CD4-positive, alpha-beta T cell treated with Interferon alpha-2 for 1 hour (primary cell): ENCODE measurements around the gene KRT76.

Experiments used
- DNase-seq, 2 donors: peaks; one replicate each; pipeline ENCODE4 v3.0.0-alpha.2; 2020 to 2022

The KRT76 gene

DNA sequence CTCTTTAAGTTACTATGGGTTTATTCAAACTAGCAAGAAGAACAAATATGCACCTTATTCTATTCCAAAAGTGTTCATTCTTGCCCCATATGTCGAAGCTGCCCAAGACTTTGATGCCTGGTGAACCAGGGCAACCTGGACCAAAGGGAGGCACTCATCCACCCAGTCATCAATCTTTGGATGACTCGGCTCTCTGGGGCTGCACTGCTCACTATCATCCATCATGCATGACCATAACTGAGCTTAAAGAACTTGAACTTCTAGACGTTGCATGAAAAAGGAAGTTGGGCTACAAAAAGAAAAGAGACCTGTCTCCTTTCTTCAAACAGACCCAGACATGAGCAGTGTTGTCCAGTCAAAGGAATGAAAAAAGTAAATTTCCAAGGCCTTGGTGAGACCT is 35.6 kb upstream of the KRT76 start:
- DNase-seq, result no peak

DNA sequence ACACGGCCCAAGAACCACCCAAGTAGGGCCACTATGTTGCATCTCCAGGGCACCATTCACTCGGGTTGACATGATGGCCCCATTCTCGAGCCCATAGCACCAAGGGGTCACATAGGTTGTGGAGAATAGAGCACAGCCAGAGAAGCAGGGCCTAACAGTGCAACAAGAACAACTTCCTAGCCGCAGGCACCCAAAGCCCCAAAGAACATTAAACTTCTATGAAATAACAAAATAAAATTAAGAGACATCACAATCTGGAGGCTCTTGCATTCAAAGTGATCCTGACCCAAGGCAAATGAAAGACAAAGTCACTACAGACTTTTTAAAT is 34.9 kb upstream of the KRT76 start:
- no peak for DNase-seq

DNA sequence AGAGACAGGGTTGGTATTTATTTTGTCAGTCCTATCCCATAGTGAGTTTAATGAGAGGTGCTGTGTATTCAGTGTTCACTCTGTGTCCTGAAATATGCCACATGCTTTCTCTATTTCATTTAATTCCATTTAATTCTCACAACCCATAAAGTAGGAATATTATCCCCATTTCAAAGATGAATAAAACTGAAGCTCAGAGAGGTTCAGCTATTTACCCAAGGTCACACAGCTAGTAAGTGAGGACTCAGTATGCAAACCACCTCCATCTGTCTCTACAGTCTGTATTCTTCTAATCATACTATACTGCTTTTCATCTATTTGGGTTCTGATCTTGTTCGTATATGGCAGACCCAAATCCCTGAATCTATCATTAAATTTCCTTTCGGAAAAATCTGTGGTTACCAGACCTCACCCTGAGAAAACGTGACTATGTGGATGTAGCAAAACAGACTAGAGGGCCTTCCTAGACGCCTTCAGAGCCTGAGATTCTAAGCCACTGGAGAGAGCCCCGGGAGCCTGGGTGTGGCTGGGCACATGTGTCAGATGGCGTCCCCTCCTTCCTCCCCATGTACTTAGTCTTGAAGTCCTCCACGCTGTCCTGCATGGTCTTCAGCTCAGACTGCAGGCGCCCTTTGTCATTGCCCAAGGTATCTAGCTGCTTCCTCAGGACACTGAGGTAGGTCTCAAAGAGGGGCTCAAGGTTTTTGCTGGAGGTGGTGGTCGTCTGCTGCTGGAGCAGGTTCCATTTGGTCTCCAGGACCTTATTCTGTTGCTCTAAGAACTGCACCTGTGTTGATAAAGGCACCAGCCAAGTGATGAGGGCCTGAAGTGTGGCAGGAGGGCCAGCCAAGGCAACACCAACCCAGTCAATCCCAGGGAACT is 34.3 kb upstream of the KRT76 start:
- DNase-seq, result no peak

DNA sequence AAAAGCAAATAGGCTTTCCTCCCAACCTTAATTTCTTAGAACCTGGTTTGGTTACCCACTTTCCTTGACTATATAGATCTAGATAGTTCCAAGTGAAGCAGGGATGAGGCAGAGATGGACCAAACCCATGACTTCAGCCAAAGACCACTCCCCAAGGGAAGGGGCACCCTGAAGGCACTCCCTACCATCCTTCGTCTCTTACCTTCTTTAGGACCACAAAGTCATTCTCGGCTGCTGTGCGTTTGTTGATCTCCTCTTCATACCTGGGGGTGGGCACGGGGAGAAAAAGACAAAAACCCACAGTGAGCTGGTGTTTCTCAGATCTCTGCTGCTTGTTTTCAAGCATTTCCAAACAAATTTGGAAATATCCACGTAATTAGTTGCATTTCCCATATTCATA is 33.4 kb upstream of the KRT76 start:
- DNase-seq, result no peak

DNA sequence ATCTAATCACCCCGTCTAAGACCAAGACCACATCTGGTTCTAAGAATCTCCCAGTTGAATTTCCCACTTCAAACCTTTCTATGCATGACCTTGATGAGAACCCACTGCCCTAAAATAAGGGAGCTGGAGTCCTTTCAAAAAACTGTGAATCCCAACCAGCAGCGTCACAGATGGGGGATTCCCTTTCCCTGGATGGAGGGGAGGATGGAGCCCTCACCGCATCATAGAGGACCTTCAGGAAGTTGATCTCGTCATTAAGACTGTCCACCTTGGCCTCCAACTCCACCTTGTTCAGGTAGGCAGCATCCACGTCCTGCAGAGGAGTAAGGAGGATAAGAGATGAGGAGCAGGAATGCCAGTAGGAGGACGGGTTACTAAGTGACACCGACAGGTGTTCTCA is 32.0 kb upstream of the KRT76 start:
- DNase-seq, result no peak

DNA sequence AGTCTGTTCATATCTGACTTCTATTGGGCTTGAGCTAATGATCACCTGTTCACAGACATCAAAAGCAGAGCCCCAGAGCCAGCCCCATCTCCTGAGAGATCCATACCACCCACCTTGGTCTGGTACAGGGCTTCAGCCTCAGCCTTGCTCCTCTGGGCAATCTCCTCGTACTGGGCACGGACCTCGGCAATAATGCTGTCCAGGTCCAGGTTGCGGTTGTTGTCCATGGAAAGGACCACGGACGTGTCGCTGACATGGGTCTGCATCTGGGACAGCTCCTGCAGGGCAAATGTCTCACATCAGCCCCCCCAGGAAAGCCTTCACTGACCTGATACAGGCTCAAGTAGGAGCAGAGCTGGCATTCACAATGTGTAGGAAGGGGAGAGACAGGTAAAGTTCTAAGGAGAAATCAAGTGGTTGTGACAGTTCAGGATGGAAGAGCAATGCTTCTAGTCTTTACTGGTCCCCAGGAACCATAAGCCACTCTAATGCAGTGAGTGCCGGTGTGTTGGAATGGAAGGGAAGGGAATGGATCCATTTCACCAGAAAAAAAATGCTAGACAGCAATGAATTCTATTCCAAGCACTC is 31.5 kb upstream of the KRT76 start:
- no peak for DNase-seq

DNA sequence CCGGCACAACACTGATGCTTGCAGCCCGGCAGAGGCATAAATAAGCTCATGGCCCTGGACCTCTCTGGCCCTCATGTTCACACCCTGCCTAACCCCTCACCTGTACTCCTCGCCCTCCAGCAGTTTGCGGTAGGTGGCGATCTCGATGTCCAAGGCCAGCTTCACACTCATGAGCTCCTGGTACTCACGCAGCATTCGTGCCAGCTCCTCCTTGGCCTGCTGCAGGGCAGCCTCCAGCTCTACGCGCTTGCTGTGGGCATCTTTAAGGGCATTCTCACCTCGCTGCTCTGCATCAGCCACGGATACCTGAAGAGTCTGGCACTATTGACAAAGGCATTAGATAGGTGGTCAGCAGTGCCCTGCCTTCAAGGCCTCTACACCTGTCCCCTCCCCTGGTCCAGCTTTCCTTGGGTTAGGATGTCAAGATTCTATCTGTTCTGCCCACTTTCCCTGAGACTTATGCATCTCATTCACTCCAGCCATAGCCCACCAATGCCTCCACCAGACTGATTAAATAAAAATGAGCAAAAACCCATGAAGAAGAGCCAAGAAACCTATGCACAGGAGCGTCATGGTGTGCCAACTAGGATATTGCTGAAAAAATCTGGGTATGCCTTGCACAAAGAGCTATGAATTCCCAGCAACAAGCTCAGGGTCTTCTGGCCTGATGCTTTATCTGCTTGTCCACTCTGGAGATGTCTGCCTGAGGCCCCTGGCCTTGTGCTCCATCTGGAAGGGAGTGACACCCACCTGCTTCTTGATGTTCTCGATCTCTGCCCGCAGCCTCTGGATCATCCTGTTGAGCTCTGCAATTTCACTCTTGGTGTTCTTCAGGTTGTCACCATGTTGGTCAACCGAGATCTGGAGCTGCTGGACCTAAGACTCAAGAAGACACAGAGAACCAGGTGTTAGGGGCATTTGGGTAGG is 30.7 kb upstream of the KRT76 start:
- DNase-seq, result no peak

DNA sequence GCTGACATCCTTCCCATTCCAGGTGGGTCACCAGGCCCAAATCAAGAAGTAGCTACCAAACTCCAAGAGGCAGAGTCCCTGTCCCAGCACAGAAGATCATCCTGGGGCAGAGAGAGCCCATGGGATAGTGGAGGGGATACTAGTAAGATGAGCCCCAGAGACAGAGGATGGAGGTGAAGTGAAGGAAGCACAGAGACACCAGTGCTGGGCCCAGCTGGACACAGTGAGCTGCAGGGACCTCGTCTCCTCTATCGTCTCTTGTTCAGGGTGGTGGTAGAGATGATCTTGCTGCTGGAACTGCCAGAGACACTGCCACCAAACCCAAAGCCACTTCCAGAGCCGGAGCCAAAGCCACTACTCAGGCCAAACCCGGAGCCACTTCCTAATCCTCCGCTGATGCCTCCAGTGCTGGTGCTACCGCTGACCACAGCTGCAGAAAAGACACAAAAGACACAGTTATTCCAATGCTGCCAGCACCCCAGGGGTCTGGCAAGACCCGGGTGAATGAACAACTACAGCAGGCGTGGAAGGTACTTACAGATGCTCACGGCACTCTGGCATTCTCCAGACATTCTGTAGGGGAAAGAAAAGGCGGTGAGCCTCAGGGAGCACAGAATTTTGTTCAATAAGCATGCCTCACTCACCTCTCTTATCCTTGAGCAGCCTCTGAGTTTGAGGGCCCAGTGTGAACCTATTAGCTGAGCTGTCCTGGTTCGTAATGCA is 29.8 kb upstream of the KRT76 start:
- no peak for DNase-seq

DNA sequence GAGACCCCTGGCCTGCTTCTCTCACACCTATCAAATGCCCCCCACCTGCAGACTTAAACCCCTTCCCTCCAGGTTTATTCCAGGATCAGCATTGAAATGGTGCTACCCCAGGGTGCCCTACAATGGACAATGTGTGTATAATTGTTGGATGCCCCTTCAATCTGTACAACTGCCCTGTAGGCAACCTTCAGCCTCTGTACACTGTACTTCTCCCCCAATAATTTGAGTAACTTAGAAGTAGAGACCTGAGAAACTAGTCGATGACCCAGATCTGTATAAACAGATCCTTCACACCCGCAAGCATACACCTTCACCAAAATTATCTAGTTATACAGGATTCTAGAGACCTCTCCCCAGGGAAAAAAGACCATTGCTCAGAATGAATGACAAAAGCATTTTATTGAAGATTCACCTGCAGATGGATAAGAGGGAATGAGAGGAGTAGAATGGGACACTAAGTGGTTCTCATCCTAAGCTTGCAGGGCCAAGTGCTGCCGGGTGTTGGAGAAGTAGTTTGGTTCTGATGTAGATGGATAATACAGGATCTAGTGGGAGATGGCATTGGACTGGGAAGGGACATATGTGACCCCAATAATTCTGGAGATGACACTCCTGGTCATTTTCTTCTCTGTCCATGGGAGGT is 29.1 kb upstream of the KRT76 start:
- DNase-seq, result no peak

DNA sequence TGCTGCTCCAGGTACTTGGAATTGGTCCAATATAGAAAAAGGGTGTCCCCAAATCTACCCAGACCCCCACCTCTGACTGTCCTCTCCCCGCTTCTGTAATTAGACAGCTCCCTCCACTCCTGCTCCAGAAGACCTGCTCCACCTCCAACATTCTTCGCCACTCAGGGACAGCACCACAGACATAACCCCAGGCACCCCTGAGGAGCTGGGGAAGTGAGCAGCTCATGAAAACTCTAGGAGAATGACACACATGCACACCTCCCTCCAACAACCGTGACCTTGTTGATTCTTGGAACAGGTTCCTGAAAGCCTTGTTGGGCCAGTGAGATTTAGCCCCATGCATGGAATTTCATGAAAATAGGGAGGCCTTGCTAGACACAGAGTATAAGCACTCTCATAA is 28.6 kb upstream of the KRT76 start:
- no peak for DNase-seq

DNA sequence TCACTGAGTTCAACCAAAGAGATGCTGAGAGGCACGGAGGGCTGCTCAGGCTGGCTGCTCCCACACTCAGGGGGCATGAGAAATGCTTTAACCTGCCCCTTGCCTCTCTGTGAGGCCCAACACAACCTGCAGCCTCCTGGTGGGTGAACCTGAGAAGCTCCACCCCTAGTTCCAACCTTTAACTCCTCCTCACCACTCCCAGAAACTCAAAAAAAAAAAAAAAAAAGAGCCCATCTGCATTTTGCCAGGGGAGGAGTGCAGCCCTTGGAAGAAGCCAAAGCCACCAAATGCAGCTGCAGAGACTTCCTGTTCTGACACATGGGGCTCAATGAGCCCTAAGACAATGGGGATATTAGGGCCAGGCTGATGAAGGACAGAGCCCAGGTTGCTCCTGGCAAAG is 27.9 kb upstream of the KRT76 start:
- DNase-seq, result no peak

DNA sequence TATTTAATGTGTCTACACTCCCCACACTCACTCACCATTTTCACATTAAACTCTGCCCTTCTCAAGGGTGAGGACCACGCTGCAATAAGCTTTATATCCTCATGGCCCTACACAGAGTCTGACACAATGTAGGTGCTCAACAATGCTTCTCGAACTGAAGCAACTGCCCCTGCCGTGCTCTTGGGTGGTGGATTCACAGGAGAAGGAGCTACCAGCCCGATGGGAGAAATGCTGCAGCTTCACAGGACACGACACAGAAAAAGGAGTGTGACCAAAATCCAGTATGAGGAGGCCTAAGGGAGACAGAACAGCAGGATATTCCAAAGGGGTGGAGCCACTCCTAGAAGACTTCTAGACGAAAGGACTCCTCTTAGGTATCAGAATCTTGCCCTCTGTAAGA is 25.3 kb upstream of the KRT76 start:
- no peak for DNase-seq

DNA sequence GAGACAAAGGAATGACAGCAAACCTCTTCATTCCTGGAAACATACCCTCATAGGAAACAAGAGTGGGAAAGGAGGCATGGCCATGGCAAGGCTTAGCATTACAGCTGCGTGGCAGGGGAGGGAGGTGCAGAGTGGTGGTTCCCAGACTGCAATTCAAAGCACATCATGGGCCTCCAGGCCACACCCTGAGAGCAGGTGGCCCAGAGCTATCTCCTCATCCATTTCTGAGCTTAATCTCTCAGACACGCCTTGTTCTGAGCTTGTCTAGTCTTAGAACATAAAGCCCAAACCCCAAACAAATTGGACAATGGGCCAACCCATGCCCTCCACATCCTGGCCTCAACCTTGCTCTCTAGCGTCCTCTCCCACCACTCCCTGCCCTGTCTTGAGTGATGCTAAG is 24.6 kb upstream of the KRT76 start:
- no peak for DNase-seq

DNA sequence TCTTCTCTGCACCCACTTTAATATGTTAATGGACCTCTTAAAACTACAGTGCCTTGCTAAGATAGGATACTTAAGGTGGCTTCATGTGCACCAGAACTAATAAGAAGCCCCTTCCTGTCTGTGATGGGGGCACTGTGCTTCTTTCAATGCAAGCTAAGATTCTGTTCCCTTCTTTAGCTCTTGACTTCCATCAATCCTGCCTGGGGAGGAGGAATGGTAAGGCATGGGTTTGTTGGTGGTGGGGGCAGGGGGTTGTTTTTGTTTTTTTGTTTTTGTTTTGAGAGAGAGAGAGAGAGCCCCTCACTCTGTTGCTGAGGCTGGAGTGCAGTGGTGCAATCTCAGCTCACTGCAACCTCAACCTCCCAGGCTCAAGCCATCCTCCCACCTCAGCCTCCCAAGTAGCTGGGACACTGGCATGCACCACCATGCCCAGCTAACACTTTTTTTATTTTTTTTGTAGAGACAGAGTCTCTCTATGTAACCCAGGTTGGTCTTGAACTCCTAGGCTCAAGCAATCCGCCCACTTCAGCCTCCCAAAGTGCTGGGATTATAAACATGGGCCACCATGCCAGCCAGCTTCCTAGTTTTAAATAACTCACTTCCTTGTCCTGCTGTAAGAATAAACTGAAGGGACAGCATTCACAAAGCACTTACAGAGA is 23.2 kb upstream of the KRT76 start:
- no peak for DNase-seq

DNA sequence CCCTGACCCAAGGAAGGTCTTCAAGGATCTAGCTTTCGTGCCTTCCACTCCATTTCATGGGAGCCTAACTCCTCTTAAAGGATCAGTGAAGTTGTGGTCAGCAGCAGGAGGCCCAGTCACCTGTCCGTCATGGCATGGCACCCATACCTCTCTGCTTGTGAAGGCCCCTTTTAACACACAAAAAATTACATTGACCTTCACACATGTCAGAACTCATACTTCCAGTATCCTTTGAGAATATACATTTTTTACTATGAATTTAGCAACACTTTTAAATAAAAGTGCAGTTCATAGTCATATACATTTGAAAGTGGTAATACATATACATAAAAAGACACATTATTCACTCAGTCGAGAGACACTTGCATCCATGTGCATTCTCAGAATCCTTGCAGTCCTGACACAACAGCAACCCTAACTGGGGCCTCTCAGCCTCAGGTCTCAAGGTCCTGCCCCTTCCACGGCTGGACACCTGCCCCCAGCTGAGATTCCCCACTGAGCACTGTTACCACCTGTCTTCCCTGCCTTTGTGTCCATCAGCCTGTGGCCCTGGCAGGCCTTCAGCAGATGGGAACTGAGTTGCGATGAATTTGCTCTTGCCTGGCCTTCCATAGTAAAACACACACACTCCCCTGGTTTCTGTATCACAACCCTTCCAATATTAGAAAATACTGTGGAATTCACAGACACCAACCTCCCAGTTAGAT is 22.5 kb upstream of the KRT76 start:
- DNase-seq, result no peak

DNA sequence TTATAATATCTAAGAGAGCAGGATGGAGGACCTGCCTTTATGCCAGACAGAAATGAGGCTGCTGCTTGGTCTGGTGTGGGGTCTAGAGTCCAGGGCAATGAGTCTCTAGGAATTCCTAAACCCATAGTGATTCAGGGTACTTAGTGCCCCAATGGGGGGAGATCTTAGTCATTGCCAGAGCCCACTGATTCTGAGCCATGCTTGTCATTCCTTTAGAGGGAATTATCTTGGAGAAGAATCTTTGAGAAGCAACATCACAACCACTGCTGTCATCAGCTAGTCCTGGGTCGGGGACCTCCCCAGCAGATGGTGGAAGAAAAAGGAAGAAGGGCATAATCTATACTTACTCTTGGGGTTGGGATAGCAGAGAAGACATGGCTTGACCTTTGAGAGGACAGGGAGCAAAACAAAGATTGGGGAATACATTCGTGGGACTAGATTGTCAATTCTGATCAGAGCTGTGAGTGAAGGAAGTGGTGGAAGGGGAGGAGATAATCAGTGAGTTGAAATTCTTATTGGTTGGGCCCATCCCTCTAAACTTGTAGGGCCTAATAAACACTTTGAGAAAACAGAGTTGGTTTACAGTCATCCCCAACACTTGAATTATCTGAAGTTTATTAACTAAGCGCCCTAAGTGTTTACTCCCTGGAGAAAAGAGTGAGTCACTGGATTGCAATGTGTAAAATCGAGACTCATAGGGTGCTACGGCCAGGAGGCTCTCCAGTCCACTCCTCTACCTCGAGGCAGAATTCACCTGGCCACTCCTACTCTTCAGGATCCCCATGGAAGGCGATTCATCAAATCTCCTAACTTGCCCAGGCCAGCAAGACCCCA is 21.7 kb upstream of the KRT76 start:
- no peak for DNase-seq

DNA sequence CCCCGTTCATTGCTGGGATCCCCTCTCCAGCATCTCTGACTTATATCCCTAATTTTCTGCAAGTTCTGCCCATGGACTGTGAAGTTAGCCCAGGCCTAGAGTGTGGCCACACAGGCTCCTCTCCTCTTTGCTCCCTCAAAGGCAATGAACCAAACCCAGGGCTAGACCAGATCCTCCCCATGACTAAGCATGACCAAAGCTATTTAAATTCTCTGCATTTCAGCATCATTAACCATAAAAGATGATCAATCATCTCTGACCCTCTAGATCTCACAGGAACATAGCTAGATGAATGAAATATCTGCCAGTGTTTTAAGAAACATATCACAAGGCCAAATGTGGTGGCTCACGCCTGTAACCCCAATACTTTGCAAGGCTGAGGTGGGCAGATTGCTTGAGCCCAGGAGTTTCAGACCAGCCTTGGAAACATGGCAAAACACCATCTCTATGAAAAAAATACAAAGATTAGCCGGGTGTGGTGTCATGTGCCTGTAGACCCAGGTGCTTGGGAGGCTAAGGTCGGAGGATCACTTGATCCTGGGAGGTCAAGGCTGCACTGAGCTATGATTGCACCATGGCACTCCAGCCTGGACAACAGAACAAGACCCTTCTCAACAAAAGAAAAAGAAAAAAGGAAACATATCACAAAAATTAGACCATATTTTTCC is 21.0 kb upstream of the KRT76 start:
- no peak for DNase-seq

DNA sequence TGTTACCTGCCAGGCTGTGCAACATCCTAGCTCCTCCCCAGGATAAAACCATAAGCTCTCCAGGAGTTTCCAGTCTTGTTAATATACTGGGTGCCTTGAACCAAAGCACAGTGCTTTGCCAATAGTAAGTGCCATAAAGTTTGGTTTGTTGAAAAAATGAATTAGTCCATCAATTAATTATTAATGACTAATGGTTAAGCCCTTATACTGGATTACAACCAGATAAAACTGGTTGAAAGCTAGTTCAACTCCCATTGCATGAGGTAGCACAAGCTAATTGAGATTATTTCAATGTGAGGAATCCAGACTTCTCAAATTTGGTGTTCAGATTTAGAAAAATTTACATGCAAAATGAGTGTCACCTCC is 20.4 kb upstream of the KRT76 start:
- DNase-seq, result no peak

DNA sequence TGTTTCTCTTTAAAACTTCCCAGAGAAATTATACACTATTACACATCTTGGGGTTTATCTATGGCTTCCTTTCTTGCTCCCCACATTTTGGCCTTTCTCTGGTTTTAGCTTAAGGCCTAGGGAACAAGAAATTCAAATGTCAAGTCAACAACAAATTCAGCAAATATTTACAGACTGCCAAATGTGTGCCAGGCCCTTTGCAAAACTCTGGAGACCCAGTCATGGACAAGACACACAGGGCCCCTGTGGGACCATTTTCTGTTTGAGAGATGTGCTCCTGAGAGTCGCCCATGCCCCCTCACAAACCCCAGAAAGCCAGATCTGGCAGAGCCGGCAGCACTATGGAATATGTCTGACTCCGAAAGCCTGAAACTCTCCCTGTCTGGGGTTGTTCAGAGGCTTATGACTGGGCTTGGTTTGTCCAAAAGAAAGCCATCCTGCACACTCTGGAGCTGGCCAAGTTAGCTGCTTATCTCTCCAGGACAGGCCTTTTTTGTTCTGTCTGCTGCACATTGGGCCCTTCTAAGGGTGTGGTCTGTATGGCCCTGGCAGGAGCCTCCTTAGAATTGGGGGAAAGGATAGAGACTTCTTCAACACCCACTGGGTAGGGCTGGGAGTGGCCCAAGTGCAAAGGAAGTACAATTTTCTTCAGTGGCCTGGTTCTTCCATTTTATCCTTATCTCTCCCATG is 19.8 kb upstream of the KRT76 start:
- no peak for DNase-seq
